ENCODE data around the gene VPS45.

The VPS45 gene

DNA sequence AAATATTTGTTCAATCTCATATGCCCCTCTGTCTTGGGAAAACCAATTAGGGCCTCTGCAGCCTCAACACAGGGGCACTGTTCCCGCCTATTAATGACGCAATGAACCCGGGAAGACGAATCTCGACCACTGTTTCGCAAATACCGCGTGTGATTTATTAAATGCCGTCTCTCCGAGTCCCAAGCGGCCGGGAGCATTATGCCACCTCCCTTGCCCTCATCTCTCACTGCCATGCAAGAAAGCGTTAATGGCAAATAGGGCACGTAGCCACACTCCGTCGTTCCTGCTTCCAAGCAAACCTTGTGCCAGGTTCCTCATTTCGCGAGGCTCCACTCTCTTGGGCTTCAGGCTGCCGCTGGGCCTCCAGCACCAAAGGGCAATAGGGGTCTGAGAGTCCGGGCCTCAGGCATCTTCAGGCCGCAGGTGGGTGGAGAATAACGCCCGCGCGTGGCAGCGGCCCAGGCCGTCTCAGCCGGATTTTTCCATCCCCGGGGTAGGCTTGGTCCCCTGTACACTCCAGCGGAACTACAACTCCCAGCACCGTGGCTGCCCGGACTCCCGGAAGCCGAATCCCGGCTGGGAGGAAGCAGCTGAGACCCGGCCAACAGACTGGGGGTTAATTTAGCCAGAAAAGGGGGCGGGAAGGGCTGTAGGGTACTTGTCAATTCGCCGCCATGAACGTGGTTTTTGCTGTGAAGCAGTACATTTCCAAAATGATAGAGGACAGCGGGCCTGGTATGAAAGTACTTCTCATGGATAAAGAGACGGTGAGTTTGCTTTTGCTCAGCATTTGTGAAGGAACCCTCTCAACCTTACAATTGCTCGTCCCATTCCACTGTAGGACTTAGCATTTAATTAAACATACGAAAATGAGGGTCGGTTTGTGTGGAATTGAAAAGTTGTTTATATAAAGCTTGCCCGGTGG lies at the start of gene VPS45 (continued):
- TF ChIP-seq, protein P1, sequence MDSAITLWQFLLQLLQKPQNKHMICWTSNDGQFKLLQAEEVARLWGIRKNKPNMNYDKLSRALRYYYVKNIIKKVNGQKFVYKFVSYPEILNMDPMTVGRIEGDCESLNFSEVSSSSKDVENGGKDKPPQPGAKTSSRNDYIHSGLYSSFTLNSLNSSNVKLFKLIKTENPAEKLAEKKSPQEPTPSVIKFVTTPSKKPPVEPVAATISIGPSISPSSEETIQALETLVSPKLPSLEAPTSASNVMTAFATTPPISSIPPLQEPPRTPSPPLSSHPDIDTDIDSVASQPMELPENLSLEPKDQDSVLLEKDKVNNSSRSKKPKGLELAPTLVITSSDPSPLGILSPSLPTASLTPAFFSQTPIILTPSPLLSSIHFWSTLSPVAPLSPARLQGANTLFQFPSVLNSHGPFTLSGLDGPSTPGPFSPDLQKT (IDR thresholded peaks at IDR 0.05; ENCODE audit: borderline replicate concordance, low read depth, low read length), result no peak
- TF ChIP-seq, protein P2, sequence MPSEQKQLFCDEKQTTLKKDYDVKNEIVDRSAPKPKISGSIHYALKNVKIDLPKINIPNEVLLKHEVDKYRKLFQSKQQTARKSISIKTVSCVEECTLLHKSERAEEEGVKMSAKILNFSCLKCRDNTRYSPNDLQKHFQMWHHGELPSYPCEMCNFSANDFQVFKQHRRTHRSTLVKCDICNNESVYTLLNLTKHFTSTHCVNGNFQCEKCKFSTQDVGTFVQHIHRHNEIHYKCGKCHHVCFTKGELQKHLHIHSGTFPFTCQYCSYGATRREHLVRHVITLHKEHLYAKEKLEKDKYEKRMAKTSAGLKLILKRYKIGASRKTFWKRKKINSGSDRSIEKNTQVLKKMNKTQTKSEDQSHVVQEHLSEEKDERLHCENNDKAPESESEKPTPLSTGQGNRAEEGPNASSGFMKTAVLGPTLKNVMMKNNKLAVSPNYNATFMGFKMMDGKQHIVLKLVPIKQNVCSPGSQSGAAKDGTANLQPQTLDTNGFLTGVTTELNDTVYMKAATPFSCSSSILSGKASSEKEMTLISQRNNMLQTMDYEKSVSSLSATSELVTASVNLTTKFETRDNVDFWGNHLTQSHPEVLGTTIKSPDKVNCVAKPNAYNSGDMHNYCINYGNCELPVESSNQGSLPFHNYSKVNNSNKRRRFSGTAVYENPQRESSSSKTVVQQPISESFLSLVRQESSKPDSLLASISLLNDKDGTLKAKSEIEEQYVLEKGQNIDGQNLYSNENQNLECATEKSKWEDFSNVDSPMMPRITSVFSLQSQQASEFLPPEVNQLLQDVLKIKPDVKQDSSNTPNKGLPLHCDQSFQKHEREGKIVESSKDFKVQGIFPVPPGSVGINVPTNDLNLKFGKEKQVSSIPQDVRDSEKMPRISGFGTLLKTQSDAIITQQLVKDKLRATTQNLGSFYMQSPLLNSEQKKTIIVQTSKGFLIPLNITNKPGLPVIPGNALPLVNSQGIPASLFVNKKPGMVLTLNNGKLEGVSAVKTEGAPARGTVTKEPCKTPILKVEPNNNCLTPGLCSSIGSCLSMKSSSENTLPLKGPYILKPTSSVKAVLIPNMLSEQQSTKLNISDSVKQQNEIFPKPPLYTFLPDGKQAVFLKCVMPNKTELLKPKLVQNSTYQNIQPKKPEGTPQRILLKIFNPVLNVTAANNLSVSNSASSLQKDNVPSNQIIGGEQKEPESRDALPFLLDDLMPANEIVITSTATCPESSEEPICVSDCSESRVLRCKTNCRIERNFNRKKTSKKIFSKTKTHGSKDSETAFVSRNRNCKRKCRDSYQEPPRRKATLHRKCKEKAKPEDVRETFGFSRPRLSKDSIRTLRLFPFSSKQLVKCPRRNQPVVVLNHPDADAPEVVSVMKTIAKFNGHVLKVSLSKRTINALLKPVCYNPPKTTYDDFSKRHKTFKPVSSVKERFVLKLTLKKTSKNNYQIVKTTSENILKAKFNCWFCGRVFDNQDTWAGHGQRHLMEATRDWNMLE (tag by site-specific recombination; conservative IDR thresholded peaks at IDR 0.05; ENCODE audit: low read depth), result peak; percentile 80

DNA sequence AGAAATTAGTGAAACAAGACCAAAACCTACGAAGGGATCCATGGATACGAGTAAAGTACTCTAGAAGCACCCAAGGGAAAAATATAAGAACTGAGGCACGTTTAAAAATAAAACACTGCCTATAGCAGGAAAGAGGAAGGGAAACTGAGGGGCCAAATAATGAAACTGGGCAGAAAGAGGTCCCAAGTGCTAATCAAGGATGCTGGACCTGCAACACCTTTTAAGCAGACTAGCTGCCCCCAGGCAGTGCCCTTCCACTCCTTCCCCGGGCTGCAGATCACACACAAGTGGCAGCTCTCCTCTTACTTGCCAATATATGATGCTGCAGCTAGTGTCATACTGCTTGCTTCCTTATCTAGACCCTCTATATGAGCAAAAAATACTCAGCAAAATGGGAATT lies 49.4 kb upstream of the VPS45 start:
- ChIA-PET CTCF (interaction anchor here (0.6 kb wide), 1 partner anchor 61 kb away, joined by 3 read pairs; no protein-coding TSS in a partner anchor), POLR2A (interaction anchor here (0.9 kb wide), 1 partner anchor 8 kb away, joined by 3 read pairs; no protein-coding TSS in a partner anchor)
- Histone ChIP-seq H3K4me1 (ENCODE audit: control insufficient read depth, insufficient read depth, low read length) (no peaks in the 10 kb centered on the region), H3K4me3 (ENCODE audit: low read depth, low read length) (no peak overlapping the region), H3K27ac (ENCODE audit: extremely low read depth, low read depth, low read length) (no peak overlapping the region), H3K36me3 (ENCODE audit: control insufficient read depth in 2 of 2, insufficient read depth in 1 of 2, low read length in 2 of 2) (no peaks in the 10 kb centered on the region), H3K9me3 (ENCODE audit: control insufficient read depth, insufficient read depth, low read depth, low read length) (no peaks in the 10 kb centered on the region)
- TF ChIP-seq ZNF37A (tag by site-specific recombination; IDR thresholded peaks at IDR 0.05), result no peak
- no peak for TF ChIP-seq ZNF223 (tag by site-specific recombination; IDR thresholded peaks at IDR 0.05)

DNA sequence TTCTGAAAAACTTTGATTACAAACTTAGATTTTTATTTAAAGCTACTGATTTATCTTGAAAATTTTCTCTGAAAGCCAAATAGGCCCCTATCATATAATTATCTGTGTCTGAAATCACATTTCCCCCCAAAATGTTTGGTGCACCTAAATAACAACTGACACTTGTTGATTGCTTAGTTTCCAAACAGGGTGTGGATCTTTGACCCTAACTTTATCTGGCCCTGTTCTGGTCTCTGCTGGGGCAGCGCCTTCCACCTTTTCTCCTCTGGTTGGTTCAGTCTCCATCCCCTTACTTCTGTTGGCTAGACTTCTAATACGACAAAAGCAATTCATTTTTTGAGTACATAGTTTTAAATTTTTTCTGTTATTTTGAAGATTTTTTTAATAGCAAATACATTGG lies 46.9 kb upstream of the VPS45 start:
- POLR2A ChIA-PET, result no interaction called here
- CTCF ChIA-PET, result interaction anchor here (0.6 kb wide), 1 partner anchor 12 kb away, joined by 5 read pairs; no protein-coding TSS in a partner anchor
- Histone ChIP-seq H3K36me3 (ENCODE audit: control insufficient read depth in 2 of 2, insufficient read depth in 1 of 2, low read length in 2 of 2) (no peaks in the 10 kb centered on the region), H3K27ac (ENCODE audit: extremely low read depth, low read depth, low read length) (no peak overlapping the region), H3K4me1 (ENCODE audit: control insufficient read depth, insufficient read depth, low read length) (no peaks in the 10 kb centered on the region), H3K4me3 (ENCODE audit: low read depth, low read length) (no peak overlapping the region), H3K9me3 (ENCODE audit: control insufficient read depth, insufficient read depth, low read depth, low read length) (no peaks in the 10 kb centered on the region)
- TF ChIP-seq, protein P3, sequence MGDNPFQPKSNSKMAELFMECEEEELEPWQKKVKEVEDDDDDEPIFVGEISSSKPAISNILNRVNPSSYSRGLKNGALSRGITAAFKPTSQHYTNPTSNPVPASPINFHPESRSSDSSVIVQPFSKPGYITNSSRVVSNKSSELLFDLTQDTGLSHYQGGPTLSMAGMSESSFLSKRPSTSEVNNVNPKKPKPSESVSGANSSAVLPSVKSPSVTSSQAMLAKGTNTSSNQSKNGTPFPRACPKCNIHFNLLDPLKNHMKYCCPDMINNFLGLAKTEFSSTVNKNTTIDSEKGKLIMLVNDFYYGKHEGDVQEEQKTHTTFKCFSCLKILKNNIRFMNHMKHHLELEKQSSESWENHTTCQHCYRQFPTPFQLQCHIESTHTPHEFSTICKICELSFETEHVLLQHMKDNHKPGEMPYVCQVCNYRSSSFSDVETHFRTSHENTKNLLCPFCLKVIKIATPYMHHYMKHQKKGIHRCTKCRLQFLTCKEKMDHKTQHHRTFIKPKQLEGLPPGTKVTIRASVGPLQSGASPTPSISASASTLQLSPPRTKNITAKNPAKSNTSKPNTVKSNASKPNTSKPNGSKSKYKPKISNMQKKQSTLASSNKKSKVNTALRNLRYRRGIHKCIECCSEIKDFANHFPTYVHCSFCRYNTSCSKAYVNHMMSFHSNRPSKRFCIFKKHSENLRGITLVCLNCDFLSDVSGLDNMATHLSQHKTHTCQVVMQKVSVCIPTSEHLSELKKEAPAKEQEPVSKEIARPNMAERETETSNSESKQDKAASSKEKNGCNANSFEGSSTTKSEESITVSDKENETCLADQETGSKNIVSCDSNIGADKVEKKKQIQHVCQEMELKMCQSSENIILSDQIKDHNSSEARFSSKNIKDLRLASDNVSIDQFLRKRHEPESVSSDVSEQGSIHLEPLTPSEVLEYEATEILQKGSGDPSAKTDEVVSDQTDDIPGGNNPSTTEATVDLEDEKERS (tag by site-specific recombination; IDR thresholded peaks at IDR 0.05), result no peak
- peak; percentile 83 for TF ChIP-seq SCRT2 (tag by site-specific recombination; IDR thresholded peaks at IDR 0.05)

DNA sequence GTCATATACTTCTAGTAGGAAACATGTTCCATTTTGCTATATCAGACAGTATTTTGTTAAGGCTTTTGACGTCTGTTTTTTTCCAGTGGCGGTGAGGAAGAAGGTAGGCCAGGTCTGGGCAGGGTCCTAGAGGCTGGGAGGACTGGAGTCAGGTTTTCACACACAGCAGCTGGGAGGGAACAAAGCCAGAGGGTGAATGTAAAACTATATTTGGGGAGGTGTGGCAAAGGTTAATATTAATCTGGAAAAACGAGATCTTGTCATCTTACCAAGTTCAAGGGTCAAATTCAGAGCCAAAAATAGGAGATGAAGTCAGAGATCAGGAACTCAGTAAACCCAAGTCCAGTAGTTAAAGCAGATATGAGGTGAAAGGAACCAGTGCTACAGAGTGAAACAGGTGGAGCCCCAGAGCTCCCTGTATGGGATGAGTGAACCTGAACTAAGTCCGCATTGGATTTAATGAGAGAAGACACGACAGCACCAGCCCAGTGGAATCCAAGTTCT lies 46.3 kb upstream of the VPS45 start:
- Histone ChIP-seq H3K36me3 (ENCODE audit: control insufficient read depth in 2 of 2, insufficient read depth in 1 of 2, low read length in 2 of 2) (no peaks in the 10 kb centered on the region), H3K4me3 (ENCODE audit: low read depth, low read length) (no peak overlapping the region), H3K9me3 (ENCODE audit: control insufficient read depth, insufficient read depth, low read depth, low read length) (no peaks in the 10 kb centered on the region), H3K4me1 (ENCODE audit: control insufficient read depth, insufficient read depth, low read length) (no peaks in the 10 kb centered on the region), H3K27ac (ENCODE audit: extremely low read depth, low read depth, low read length) (no peak overlapping the region)
- ChIA-PET CTCF (interaction anchor here (0.6 kb wide), 1 partner anchor 13 kb away, joined by 5 read pairs; no protein-coding TSS in a partner anchor), POLR2A (no interaction called here)
- no peak for TF ChIP-seq ZNF211 (tag by site-specific recombination; IDR thresholded peaks at IDR 0.05; ENCODE audit: low read depth)
- TF ChIP-seq KLF7 (tag by site-specific recombination; IDR thresholded peaks at IDR 0.05; ENCODE audit: borderline replicate concordance), result no peak
- TF ChIP-seq ZNF24 (tag by site-specific recombination; IDR thresholded peaks at IDR 0.05), result no peak
- no peak for TF ChIP-seq ZNF791 (tag by site-specific recombination; IDR thresholded peaks at IDR 0.05)
- TF ChIP-seq ZNF138 (tag by site-specific recombination; IDR thresholded peaks at IDR 0.05; ENCODE audit: borderline replicate concordance), result no peak
- TF ChIP-seq SP3 (tag by site-specific recombination; IDR thresholded peaks at IDR 0.05), result no peak
- no peak for TF ChIP-seq ZFHX2 (tag by site-specific recombination; conservative IDR thresholded peaks at IDR 0.05)
- TF ChIP-seq ZNF530 (tag by site-specific recombination; IDR thresholded peaks at IDR 0.05; ENCODE audit: low read depth), result no peak
